HepG2 (cell line): ENCODE data around the gene CHST14. TPM values are rescaled to one million over a fixed set of nuclear protein-coding genes. Genes with fewer than 3 reads are reported as not detected.

Source experiments
- ATAC-seq: fragments of 200-7000 bp; cut with Tn5 transposase; 3 replicates; pipeline ENCODE4 v1.9.1; 2020; ENCODE audit warnings: mild to moderate bottlenecking, moderate library complexity
- BruUV-seq: library from RNA; stranded (reverse); fragments of 400-500 nt; replicated peaks from 2 replicates; lab custom pipeline; 2021; lab: Mats Ljungman, UMichigan
- CTCF ChIA-PET: fragments of 300-600 bp; formaldehyde crosslinking; extraction: SDS; loops from one replicate; lab custom pipeline; 2021; ENCODE audit warnings: low total read pairs, inconsistent platforms, low intra/inter-chr PET ratio; lab: Yijun Ruan, JAX
- POLR2A ChIA-PET: fragments of 350-600 bp; sonication (Branson Sonifier 250); formaldehyde crosslinking; loops from one replicate; lab custom pipeline; 2020; ENCODE audit warnings: antibody characterized with exemption, inconsistent platforms; lab: Yijun Ruan, JAX
- DNase-seq: peaks from one replicate; pipeline ENCODE4 v3.0.0-alpha.2; 2015; ENCODE audit warnings: low spot score
- FAIRE-seq: peaks from 3 replicates; lab custom pipeline; 2011; peaks lifted over from hg19 to GRCh38; lab: Jason Lieb, UNC
- H2AFZ ChIP-seq: one replicate; pipeline ENCODE4 v1.6.1; 2011; ENCODE audit warnings: low read length, inconsistent platforms
- H3K27ac ChIP-seq: fragments of 300-600 bp; 3 replicates; pipeline ENCODE4 v1.8.0; 2011; ENCODE audit warnings: mixed run types, mild to moderate bottlenecking, mixed read lengths, low read length, inconsistent platforms; ENCODE audit not compliant: insufficient read depth; ENCODE audit errors: extremely low read length
- H3K27me3 ChIP-seq, 2 experiments: fragments of 200-600 bp in 1 of 2; 2 replicates in 1 of 2; 3 replicates in 1 of 2; pipeline versions ENCODE4 v1.6.0 to v1.8.0; 2011; ENCODE audit warnings: low read length in 2 of 2, mild to moderate bottlenecking in 2 of 2, moderate library complexity in 2 of 2, inconsistent platforms in 1 of 2; ENCODE audit not compliant: insufficient read depth in 2 of 2, control insufficient read depth in 1 of 2
- H3K36me3 ChIP-seq, 2 experiments: fragments of 200-600 bp in 1 of 2; replicated peaks in 1 of 2; 2 replicates in 1 of 2; 3 replicates in 1 of 2; pipeline versions ENCODE4 v1.5.1 to v1.8.0; 2011; ENCODE audit warnings: low read length in 2 of 2, inconsistent platforms in 1 of 2; ENCODE audit not compliant: insufficient read depth in 2 of 2, control insufficient read depth in 1 of 2
- H3K4me1 ChIP-seq: 2 replicates; pipeline ENCODE4 v1.5.1; 2012; ENCODE audit warnings: low read length, inconsistent platforms; ENCODE audit not compliant: insufficient read depth
- H3K4me2 ChIP-seq: 2 replicates; pipeline ENCODE4 v1.6.0; 2011; ENCODE audit warnings: low read depth, low read length, inconsistent platforms
- H3K4me3 ChIP-seq, 3 experiments: fragments of 200-600 bp in 1 of 3; sonication (generic), shearing (Covaris generic) in 1 of 3; replicated peaks in 1 of 3; 2 replicates each; pipeline ENCODE4 v1.5.1; 2011 to 2016; ENCODE audit warnings: low read length in 3 of 3, inconsistent platforms in 2 of 3, low read depth in 2 of 3, mild to moderate bottlenecking in 2 of 3, control low read depth in 1 of 3, mixed read lengths in 1 of 3; ENCODE audit not compliant: insufficient read depth in 1 of 3
- H3K79me2 ChIP-seq: one replicate; pipeline ENCODE4 v1.6.1; 2011; ENCODE audit warnings: low read length, inconsistent platforms; ENCODE audit not compliant: insufficient read depth
- H3K9ac ChIP-seq: 2 replicates; pipeline ENCODE4 v1.6.0; 2011; ENCODE audit warnings: mild to moderate bottlenecking, low read depth, low read length, inconsistent platforms; ENCODE audit not compliant: insufficient read depth
- H3K9me3 ChIP-seq: 2 replicates; pipeline ENCODE4 v1.5.1; 2012; ENCODE audit warnings: mild to moderate bottlenecking, low read length
- H4K20me1 ChIP-seq: 2 replicates; pipeline ENCODE4 v1.6.0; 2011; ENCODE audit warnings: inconsistent platforms, mild to moderate bottlenecking, low read length, moderate library complexity; ENCODE audit not compliant: insufficient read depth
- ARHGAP35 ChIP-seq: sonication (generic); formaldehyde crosslinking; IDR thresholded peaks from 2 replicates; pipeline ENCODE4 v1.9.0; 2022; ENCODE audit warnings: mild to moderate bottlenecking, inconsistent platforms, moderate library complexity, missing genetic modification reagents, borderline replicate concordance
- CBX5 ChIP-seq: sonication (generic); formaldehyde crosslinking; IDR thresholded peaks from 2 replicates; pipeline ENCODE4 v1.4.0; 2020; ENCODE audit warnings: missing genetic modification reagents, borderline replicate concordance
- ZFP36 ChIP-seq: fragments of 150-350 bp; IDR thresholded peaks from 2 replicates; pipeline ENCODE4 v1.6.1; 2018; ENCODE audit warnings: borderline replicate concordance, low read length, low read depth; ENCODE audit not compliant: partially characterized antibody
- ZFP37 ChIP-seq: sonication (generic); formaldehyde crosslinking; IDR thresholded peaks from 2 replicates; pipeline ENCODE4 v1.4.0; 2020; ENCODE audit warnings: missing genetic modification reagents, borderline replicate concordance
- ZNF558 ChIP-seq: sonication (generic); formaldehyde crosslinking; IDR thresholded peaks from 2 replicates; pipeline ENCODE4 v1.9.0; 2022; ENCODE audit warnings: mild to moderate bottlenecking, missing genetic modification reagents, borderline replicate concordance
- ZNF713 ChIP-seq: sonication (generic); formaldehyde crosslinking; IDR thresholded peaks from 2 replicates; pipeline ENCODE4 v1.4.0; 2020; ENCODE audit warnings: mild to moderate bottlenecking, missing genetic modification reagents
- ZSCAN20 ChIP-seq: sonication (generic); formaldehyde crosslinking; IDR thresholded peaks from 2 replicates; pipeline ENCODE4 v1.4.0; 2020; ENCODE audit warnings: missing genetic modification reagents, mild to moderate bottlenecking, borderline replicate concordance
- WGBS: methylation state at CpG from one replicate; pipeline ENCODE4 v1.1.6; 2017; ENCODE audit warnings: low lambda C conversion rate; 5-methylcytosine and 5-hydroxymethylcytosine counted together
- in situ Hi-C: cut with HindIII; loops from 2 replicates; pipeline ENCODE4 v1.10.0; 2017; ENCODE audit warnings: low pct_unique_long_range_greater_than_20kb; ENCODE audit not compliant: extremely low pct_ligation_motif_present
- intact Hi-C: fragments of 100-400 bp; cut with micrococcal nuclease; formaldehyde crosslinking; loops from one replicate; pipeline ENCODE4 v1.10.0; 2022; ENCODE audit not compliant: unreplicated experiment
- polyA plus RNA-seq, 8 experiments: library from polyadenylated mRNA; depleted of rRNA in 3 of 8; stranded (reverse) in 7 of 8; unstranded in 1 of 8; fragments of >200 nt; fragmentation: Illumina TruSeq in 4 of 8; extraction: Trizol in 4 of 8; gene quantifications; 2 replicates each; pipeline versions ENCODE4 v1.2.1 to v1.2.3, GENCODE V29; 2011 to 2016; ENCODE audit warnings: low read depth in 4 of 8, missing spikeins in 1 of 8, mixed read lengths in 1 of 8; ENCODE audit not compliant: insufficient read depth in 1 of 8
- total RNA-seq, 5 experiments: library from RNA; depleted of rRNA; stranded (reverse); fragments of >200 nt; fragmentation: Illumina TruSeq; extraction: Trizol; gene quantifications; 2 replicates each; pipeline ENCODE4 v1.2.3, GENCODE V29; 2016; ENCODE audit warnings: low read depth in 1 of 5
- TF ChIP-seq, protein P1 (sequence below): sonication (generic); formaldehyde crosslinking; IDR thresholded peaks from 2 replicates; pipeline ENCODE4 v1.4.0; 2020; ENCODE audit warnings: mild to moderate bottlenecking, missing genetic modification reagents
- TF ChIP-seq, protein P2 (sequence below): IDR thresholded peaks from 2 replicates; pipeline ENCODE4 v1.6.1; 2012; ENCODE audit warnings: inconsistent platforms
- TF ChIP-seq, protein P3 (sequence below): sonication (generic); formaldehyde crosslinking; IDR thresholded peaks from 2 replicates; pipeline ENCODE4 v1.5.0; 2020; ENCODE audit warnings: missing genetic modification reagents

The CHST14 gene
- total and polyA plus RNA-seq, 2 of the 13 experiments (the other 11 are each of a cell fraction or from before 2014, with no cell fraction given): 8.9 to 12.4 TPM

DNA sequence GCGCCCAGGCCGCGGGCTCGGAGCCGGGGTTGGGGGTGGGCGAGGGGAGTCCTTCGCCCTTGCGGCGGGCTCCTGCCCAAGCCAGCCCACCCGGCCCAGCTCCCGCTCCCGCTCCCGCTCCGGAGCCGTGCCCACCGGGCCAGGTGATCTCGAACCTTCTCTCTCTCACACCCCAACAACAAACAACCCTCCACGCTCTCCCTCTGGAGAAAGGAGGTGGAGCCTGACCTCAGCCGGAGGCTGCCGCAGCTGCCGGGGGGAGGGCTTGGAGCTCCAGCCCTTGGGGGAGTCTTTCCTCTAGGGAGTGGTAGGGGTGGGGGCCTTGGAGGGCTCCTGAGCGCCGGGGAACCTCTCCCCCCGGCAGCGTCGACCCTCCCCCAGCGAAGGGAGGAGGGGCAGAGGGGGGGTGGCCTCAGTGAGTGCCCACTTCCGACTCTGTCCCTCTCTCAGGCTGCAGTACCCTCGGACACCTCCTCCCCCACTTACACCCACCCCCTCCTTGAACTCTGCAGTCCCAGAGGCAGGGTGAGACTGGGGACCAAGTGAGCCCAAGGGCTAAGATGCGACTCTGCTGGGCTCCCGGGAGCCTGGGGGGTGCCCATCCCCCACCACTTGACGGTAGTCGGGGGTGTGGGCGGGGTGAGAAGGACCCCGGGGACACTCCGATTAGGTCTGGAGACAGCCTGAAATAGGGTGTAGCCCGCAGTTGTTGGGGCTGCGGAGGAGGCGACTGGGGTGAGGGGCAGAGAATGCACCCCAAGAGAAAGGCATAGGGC is 34.5 kb upstream of the CHST14 start (continued):
- TF ChIP-seq, protein P1, sequence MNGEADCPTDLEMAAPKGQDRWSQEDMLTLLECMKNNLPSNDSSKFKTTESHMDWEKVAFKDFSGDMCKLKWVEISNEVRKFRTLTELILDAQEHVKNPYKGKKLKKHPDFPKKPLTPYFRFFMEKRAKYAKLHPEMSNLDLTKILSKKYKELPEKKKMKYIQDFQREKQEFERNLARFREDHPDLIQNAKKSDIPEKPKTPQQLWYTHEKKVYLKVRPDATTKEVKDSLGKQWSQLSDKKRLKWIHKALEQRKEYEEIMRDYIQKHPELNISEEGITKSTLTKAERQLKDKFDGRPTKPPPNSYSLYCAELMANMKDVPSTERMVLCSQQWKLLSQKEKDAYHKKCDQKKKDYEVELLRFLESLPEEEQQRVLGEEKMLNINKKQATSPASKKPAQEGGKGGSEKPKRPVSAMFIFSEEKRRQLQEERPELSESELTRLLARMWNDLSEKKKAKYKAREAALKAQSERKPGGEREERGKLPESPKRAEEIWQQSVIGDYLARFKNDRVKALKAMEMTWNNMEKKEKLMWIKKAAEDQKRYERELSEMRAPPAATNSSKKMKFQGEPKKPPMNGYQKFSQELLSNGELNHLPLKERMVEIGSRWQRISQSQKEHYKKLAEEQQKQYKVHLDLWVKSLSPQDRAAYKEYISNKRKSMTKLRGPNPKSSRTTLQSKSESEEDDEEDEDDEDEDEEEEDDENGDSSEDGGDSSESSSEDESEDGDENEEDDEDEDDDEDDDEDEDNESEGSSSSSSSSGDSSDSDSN (CRISPR knock-in tag): 0 out of 2 replicates have a peak, but pooled peaks have one; percentile 10
- no peak for TF ChIP-seq ZNF558 (CRISPR knock-in tag)
- TF ChIP-seq ZFP37 (CRISPR knock-in tag): no peak
- TF ChIP-seq ZSCAN20 (CRISPR knock-in tag): no peak
- TF ChIP-seq, protein P2, sequence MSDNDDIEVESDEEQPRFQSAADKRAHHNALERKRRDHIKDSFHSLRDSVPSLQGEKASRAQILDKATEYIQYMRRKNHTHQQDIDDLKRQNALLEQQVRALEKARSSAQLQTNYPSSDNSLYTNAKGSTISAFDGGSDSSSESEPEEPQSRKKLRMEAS: 0 out of 2 replicates have a peak, but pooled peaks have one; percentile 14

DNA sequence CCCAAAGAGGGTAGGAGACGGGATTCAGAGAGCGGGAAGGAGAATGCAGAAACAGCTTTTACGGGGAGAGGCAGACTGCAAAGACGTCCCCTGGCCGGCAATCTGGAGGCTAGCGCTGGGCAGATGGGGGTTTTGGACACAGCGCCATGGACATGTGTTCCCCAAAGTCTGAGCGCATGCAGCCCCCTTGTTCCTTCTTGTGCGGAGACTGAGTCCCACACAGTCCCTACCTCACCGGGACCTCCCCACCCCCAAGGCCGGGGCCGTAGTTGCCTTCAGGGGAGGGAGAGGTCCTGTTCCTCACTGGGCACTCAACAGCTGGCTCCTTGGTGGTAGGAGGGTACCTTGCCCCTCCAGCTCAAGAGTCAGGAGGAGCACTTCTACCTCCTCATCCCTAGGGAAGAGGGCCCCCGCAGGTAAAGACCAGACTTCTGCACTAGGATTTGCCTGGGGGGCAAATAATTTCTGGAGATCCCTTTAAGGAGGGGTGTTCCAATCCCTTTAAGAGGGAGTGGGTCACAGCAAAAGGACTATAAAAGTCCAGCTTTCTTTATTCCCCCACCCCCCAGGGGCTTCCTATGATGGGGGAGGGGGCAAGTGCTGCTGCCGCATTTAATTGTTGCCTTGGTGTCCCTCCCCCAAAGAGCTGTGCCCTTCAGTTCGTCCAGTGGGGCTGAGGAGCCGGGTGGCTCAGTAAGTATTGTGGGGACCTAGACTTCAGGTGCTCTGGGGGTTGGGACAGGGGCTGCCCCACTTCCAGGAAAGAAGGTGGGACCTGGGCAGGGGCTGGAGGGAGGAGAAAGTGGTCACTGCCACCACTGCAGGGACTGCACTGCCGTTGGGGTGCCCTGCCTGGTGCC is 33.7 kb upstream of the CHST14 start:
- BruUV-seq: no TSS peak
- WGBS: 23% methylated on average over 11 of the region's 17 CpGs
- H3K79me2 ChIP-seq: no peaks in the 10 kb centered on the region
- intact Hi-C loops: no loop called here
- H3K9me3 ChIP-seq: no peaks in the 10 kb centered on the region
- peak overlapping the region; percentile 70 for H3K4me2 ChIP-seq
- no peak overlapping the region for H2AFZ ChIP-seq
- in situ Hi-C loops: no loop called here
- 0 out of 2 replicates have a peak overlapping the region, but pooled peaks have one; percentile 22 for H3K9ac ChIP-seq
- H3K4me1 ChIP-seq: peaks cover 57% of the 10 kb centered on the region
- no peak overlapping the region for H3K27ac ChIP-seq
- ATAC-seq: no peak
- peaks cover 5 to 54% of the 10 kb centered on the region in 2 experiments; a peak in 4 of 5 replicates for H3K27me3 ChIP-seq
- CTCF ChIA-PET: no interaction called here
- no peak for DNase-seq
- no peak for TF ChIP-seq ZNF713 (CRISPR knock-in tag)
- TF ChIP-seq ARHGAP35 (CRISPR knock-in tag): no peak
- no peak for TF ChIP-seq CBX5 (CRISPR knock-in tag)
- TF ChIP-seq, protein P3, sequence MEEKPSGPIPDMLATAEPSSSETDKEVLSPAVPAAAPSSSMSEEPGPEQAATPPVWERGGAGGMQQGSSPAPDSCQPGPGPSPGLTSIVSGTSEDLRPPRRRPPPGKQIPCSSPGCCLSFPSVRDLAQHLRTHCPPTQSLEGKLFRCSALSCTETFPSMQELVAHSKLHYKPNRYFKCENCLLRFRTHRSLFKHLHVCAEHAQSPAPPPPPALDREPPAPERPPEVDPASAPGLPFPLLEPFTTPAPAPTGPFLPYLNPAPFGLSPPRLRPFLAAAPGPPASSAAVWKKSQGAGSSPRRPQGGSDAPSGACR (CRISPR knock-in tag): no peak
- no peak for TF ChIP-seq ZFP36
- TF ChIP-seq, all 625 proteins: peak for 0
- POLR2A ChIA-PET: interaction anchor here (0.7 kb wide), 1 partner anchor 18 kb away, joined by 3 read pairs; no protein-coding TSS in a partner anchor
- no peaks in the 10 kb centered on the region for H3K36me3 ChIP-seq
- no peaks in the 10 kb centered on the region for H4K20me1 ChIP-seq
- no peak for FAIRE-seq
- H3K4me3 ChIP-seq: peak overlapping the region in 1 of 3 experiments; percentile 68; a peak in 1 of 6 replicates
